HG03196 (cell line): ENCODE data around the gene BHLHE40.

ENCODE experiments used
- ATAC-seq: cut with Tn5 transposase; IDR thresholded peaks from one replicate; pipeline ENCODE4 v1.9.1; 2021; ENCODE audit not compliant: unreplicated experiment

BHLHE40 gene

DNA sequence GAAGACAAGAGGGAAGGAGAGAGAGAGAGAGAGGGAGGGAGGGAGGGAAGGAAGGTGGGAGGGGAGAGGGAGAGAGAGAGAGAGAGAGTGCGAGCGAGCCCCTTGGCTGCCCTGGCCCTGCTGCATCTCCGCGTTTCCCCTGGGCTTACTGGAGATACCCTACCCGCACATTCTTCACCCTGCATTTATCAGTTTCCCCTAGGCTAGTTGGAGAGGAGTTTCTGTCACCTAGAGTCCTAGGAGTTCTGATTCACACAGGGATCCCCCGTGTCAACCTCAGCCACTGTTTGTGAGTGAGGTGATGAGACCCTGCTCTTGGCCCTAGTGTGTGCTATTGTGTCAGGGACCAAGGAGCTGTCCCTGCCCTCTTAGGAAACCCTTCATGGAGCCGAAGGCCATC is 18.7 kb downstream of the BHLHE40 start:
- no peak for ATAC-seq

- no peak for ATAC-seq
These were observed 20.4 kb downstream of the BHLHE40 start for GRCh38 chr3:4999531-5000184.

DNA sequence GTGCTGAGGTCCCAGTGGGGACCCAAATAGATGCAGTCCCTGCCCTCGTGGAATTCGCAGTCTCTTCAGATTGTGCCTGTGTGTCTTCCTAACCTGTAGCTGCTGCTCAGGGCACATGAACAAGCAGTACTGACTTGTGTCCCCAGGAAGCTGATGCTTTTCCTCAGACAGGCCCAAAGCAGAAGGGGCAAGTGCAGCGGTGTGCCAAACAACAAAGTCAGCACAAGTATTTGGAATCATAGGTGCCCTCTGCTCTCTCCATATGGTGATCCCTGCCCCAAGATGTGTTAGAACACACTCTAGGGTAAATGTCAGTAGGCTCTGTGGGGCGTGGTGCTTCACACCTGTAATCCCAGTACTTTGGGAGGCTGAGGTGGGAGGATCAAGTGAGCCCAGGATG is 21.9 kb downstream of the BHLHE40 start:
- no peak for ATAC-seq

DNA sequence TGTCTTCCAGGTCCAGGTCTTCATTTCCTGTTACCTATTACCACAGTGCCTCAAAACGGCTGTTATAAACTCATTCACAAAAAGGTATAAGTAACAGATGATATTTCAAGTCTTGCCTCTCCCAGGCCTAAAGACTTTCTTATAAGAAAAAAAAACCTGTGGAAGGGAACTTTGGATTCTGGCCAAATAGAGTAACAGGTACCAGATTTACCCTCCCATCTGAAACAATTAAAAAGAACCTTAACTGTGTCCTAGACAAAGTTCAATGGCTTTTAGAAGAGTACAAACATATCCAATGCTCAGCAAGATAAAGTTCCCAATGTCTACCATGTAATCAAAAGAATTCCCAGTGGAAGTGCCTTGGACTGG is 22.6 kb downstream of the BHLHE40 start:
- ATAC-seq = no peak

DNA sequence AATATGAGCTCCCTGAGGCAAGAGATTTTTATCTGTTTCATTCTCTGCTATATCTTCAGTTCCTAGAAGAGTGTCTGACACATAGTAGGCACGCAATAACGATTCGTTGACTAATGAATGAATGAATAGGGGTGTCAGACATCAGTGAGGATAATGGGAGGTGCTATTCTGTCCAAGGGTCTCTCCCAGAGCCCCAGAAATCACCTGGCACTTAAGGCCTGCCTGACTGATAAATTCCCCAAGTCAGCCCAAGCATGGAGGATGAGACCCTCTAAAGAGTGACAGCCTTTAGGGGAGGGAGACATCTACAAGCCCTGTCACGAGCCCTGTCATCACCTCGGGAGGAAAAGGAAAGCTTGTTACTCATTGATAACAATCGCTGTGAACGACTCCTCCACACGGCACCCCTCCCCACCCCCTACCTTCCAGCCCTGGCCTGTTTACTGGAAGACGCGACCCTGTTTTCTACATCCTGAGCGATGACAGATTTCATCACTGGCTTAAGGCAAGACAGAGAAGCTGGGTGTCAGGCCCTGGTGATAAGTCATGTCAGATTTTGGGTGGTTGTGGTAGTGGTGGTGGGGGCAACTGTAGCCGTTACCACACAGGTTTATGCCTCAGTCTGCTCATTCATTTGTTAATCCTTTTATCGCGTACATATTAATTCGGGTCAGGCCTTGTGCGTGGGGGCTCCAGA is 23.1 kb downstream of the BHLHE40 start:
- no peak for ATAC-seq

DNA sequence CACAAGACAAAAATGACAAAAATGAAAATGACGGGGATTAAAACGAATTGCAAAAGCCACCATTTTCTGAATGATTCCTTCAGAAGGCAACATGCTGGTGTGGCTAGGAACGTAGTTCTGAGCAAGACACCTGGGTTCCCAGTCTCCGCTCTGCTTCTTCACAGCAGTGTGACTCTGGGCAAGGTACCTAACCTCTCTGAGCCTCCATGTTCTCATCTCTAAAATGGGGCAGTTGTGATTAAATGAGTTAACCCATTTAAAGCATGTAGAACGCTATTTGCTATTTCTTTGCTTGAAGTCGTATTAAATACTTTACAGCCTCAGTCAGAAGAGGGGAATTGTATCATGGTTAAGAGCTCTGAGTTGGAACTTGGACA is 23.6 kb downstream of the BHLHE40 start:
- no peak for ATAC-seq

GRCh38 chr3:5004319-5005152 is 25.3 kb downstream of the BHLHE40 start:
- no peak for ATAC-seq

DNA sequence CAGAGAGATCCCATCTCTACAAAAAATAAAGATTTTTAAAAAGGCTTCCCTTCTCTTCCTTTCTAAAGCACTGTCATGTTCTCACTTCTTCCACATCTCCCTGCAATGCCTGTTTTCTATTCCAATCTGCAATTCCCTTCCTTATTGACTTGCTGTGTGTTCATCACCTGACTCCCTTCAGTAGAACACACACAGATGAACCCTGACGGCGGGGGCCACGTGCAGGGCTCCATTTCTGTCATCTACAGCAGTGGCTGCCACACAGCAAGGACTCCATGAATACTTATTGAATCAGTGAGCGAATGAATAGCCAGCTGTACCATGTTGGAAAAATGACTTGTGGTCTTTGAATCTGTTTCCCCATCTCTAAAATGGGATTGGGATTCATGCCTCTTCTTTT is 26.1 kb downstream of the BHLHE40 start:
- no peak for ATAC-seq

DNA sequence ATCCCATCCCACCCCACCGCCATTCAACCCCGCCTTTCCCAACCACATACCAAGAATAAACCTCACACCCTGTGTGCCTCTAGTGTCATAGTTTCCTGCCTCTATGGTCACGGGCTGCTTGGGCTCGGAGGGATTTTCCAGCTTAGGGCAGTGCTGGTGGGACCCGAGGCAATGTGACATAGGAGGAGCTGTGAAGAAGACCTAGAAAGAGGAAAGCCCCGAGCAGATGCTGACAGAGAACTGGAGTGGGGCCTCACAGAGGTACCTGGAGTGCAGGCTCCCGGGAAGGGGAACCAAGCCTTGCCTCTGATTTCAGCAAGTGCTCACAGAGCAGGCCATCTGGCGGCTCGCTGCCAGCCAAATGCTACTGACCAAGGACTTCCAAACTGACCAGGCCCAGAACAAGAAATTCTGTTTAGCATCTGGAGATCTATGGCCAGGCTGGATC is 27.5 kb downstream of the BHLHE40 start:
- peak; percentile 72 for ATAC-seq

- no peak for ATAC-seq
These were observed 28.6 kb downstream of the BHLHE40 start for GRCh38 chr3:5007873-5008272.

DNA sequence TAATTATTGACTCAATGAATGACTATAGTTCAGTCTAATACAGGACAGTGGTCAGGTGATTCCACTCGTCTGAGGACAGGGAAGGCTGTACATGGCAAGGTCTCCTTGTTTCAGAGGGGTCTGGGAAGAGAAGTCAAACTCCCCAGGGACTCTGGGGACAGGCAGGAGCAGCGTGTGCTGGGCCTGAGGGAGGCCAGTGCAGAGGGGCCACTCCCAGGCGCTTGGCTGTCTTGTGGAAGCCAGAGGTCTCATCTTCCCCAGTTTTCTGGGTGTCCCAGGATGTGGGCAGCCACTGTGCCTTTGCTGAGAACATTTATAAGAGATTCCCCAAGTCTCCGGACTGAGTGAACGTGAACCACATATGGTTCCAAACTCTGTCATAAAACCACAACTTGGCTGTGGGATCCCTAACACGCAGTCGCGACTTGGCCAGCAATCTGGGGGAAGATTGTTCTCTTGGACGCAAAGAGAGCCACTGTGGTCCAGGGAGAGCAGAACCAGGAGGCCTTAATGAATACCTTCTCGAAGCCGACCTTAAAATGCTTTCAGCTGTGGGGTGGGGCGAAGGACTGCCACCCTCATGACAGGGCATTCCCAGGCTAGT is 30.4 kb downstream of the BHLHE40 start:
- ATAC-seq = no peak

DNA sequence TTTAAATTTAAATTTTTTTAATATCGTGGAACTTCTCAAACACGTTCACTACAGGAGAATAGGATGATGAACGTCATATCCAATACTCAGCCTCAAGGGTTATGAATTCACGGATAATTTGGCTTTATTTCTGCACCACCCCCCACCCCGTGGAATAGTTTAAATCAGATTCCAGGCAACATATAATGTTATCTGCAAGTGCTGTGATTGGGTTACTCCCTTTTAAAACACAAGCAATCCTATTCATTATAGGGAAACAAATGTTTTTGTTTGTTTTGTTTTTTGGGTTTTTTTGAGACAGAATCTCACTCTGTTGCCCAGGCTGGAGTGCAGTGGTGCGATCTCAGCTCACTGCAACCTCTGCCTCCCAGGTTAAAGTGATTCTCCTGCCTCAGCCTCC is 30.9 kb downstream of the BHLHE40 start:
- no peak for ATAC-seq

GRCh38 chr3:5010706-5011554 is 31.7 kb downstream of the BHLHE40 start:
- ATAC-seq = no peak

- ATAC-seq = peak; percentile 48
These were observed 32.5 kb downstream of the BHLHE40 start for GRCh38 chr3:5011555-5012256.

DNA sequence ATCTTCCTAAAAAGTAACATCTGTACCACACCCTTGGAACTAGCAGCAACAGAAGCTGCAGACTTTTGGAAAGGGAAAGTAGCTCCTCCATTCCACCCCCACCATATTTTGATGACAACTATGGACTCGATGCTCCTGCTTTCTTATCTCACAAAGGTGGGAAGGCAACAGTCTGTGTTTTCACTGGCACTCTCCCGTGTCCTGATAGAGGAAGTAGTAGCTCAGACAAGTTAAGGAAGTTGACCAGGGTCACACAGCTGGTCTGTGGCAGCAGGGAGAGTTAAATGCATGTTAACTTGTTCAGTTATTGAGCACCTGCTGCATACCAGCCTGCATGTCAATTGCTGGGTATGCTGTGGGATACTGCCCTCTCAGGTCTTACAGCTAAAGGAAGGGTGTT is 33.1 kb downstream of the BHLHE40 start:
- ATAC-seq = no peak

DNA sequence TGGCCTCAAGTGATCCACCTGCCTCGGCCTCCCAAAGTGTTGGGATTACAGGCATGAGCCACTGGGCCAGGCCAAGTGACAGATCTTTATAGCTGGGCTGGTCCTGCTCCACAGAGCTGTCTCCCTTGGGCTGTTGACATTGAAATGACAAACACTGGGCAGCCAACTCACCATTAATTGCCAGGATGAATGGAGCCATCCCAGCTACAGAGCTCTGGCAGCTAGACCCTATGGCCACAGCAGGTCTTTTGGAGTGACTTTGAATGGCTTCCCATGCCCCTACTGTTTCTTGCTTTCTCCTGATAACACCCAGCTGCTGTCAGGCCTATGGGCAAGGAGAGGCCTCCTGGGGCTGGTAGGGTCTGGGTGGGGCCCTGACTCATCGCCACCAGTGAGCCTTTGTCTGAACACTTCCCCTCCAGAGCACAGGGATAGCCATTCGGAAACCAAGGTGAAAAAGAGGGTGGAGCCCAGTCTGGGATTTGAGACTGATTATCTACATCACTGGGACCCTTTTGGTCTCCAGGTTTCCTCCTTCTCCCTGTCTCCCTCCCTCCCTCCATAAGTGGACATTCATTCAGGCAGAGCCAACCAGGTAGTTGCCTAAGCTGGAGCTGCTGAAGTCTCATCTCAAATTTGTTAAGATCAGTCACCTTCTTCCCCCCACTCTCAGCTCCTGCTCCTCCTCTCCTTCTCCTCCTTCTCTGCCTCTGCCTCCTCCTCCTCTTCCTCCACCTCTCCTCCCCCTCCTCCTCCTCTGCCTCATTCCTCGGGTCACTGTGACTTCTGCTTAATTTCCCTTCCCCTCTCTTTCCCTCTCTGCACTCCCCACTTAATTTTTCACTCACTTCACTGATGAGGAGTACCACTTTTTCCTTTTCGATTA is 34.0 kb downstream of the BHLHE40 start:
- ATAC-seq = no peak

DNA sequence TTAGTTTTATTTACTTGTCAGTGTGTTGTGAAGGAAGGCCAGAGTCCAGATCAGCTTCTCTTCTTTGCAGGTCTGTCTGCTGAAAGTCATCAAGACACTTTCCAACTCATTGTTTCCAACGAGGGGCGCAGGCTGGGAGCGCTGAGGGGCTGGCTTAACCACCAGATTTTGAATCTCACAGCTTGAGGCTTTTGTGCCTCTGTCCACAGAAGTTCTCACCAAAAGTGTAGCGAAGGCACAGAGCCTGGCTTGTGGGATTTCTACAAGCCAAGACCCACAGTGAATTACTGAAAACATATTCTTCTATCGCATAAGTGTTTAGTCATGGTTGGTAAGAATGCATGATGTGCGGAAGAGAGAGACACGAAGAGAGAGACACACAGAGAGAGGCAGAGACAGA is 35.2 kb downstream of the BHLHE40 start:
- ATAC-seq = no peak

- no peak for ATAC-seq
These were observed 35.8 kb downstream of the BHLHE40 start for GRCh38 chr3:5015056-5015455.
